CD4-positive, CD25-positive, alpha-beta regulatory T cell (primary cell): ENCODE data around the gene PRM1. TPM values are rescaled to one million over a fixed set of nuclear protein-coding genes. Genes with fewer than 3 reads are reported as not detected.
A peak's percentile ranks its signal among the peaks of the same experiment; 100 is the strongest.

ENCODE experiments used
- ATAC-seq, 2 donors: fragments of 150-1000 bp; cut with Tn5 transposase; one replicate each; pipeline ENCODE4 v1.10.0; 2021; ENCODE audit warnings: low read depth in 2 of 2, moderate number of reproducible peaks in 2 of 2, moderate library complexity in 1 of 2
- DNase-seq, 3 donors: peaks; one replicate each; pipeline versions ENCODE4 v3.0.0 to v3.0.0-alpha.2; 2012 to 2022; ENCODE audit warnings: mixed read lengths in 1 of 3
- H3K27ac ChIP-seq: one replicate; pipeline ENCODE4 v1.7.0; 2013; ENCODE audit warnings: mild to moderate bottlenecking, low read length; ENCODE audit not compliant: insufficient read depth, poor library complexity, severe bottlenecking
- H3K27me3 ChIP-seq: one replicate; pipeline ENCODE4 v1.7.0; 2013; ENCODE audit warnings: low read length; ENCODE audit not compliant: control insufficient read depth, insufficient read depth
- H3K36me3 ChIP-seq: one replicate; pipeline ENCODE4 v1.7.0; 2013; ENCODE audit warnings: mild to moderate bottlenecking, low read length, moderate library complexity; ENCODE audit not compliant: control insufficient read depth, insufficient read depth
- H3K4me1 ChIP-seq: 2 replicates; pipeline ENCODE4 v1.7.0; 2013; ENCODE audit warnings: mild to moderate bottlenecking, low read length; ENCODE audit not compliant: insufficient read depth, control insufficient read depth, poor library complexity, severe bottlenecking
- H3K4me3 ChIP-seq: one replicate; pipeline ENCODE4 v1.7.0; 2013; ENCODE audit warnings: low read depth, mild to moderate bottlenecking, low read length, moderate library complexity
- H3K9me3 ChIP-seq, 2 experiments: 1 replicate in 1 of 2; 2 replicates in 1 of 2; pipeline ENCODE4 v1.7.0; 2013; ENCODE audit warnings: low read length in 2 of 2, mild to moderate bottlenecking in 1 of 2, moderate library complexity in 1 of 2; ENCODE audit not compliant: control insufficient read depth in 2 of 2
- H3K27ac Mint-ChIP-seq, 3 donors: one replicate each; pipeline ENCODE4 v1.8.0; 2020 to 2022; ENCODE audit warnings: mild to moderate bottlenecking in 3 of 3, mixed read lengths in 3 of 3, moderate library complexity in 2 of 3
- H3K27me3 Mint-ChIP-seq: one replicate; pipeline ENCODE4 v1.8.0; 2022; ENCODE audit warnings: mild to moderate bottlenecking, mixed read lengths
- H3K36me3 Mint-ChIP-seq: one replicate; pipeline ENCODE4 v1.8.0; 2020; ENCODE audit warnings: mixed read lengths
- H3K4me1 Mint-ChIP-seq, 4 donors: one replicate each; pipeline ENCODE4 v1.8.0; 2020 to 2022; ENCODE audit warnings: mixed read lengths in 4 of 4, mild to moderate bottlenecking in 1 of 4
- H3K4me3 Mint-ChIP-seq, 4 donors: one replicate each; pipeline ENCODE4 v1.8.0; 2020 to 2022; ENCODE audit warnings: mild to moderate bottlenecking in 4 of 4, mixed read lengths in 4 of 4, moderate library complexity in 3 of 4
- H3K9me3 Mint-ChIP-seq, 7 donors: one replicate each; pipeline ENCODE4 v1.8.0; 2020 to 2022; ENCODE audit warnings: mixed read lengths in 7 of 7, mild to moderate bottlenecking in 3 of 7, moderate library complexity in 2 of 7
- polyA plus RNA-seq, 4 donors: library from polyadenylated mRNA; unstranded; fragments of 300-500 nt; fragmentation: Illumina TruSeq; gene quantifications; one replicate each; pipeline ENCODE4 v1.2.3, GENCODE V29; 2021
- total RNA-seq: library from RNA; stranded (reverse); gene quantifications from one replicate; pipeline ENCODE4 v1.2.3, GENCODE V29; 2022

PRM1 gene
- total and polyA plus RNA-seq, 5 donors from 2014 or later = not detected

DNA sequence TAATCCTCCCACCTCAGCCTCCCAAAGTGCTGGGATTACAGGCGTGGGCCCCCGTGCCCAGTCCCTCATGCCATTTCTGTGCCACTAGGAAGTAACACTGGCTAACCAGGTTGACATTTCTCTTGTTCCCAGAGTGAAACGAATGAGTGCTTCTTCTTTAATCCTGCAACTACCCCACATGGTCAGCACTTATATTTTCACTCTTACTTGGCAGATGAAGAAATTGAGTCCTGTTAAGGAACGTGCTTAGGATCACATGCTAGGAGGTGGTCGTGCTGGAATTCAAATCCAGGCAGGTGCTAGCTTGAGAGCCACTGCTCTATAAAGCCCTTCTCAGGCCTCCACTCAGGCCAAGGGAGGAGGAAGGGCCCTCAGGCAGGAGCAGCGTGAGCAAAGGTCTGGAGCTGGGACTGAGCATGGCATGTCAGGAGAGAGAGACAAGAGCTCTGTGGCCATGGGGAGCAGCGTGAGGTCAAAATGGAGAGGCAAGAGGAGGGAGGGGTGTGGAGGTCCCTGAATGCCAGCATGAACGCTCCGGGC lies 45.7 kb upstream of the PRM1 start:
- peaks cover 22% of the 10 kb centered on the region for H3K4me1 ChIP-seq
- no peak overlapping the region for H3K27ac ChIP-seq
- peak overlapping the region in 2 of 3 donors; percentile 25 to 63 for H3K27ac Mint-ChIP-seq
- peak overlapping the region in 2 of 4 donors; percentile 43 to 63 for H3K4me3 Mint-ChIP-seq
- H3K4me1 Mint-ChIP-seq = peaks cover 11 to 44% (median 28%) of the 10 kb centered on the region in 4 donors
- ATAC-seq (no peak), DNase-seq (no peak)
- no peaks in the 10 kb centered on the region for H3K9me3 ChIP-seq
- H3K9me3 Mint-ChIP-seq = peaks cover 0 to 2% (median 0%) of the 10 kb centered on the region in 7 donors
- no peak overlapping the region for H3K4me3 ChIP-seq
- peaks cover 4% of the 10 kb centered on the region for H3K27me3 Mint-ChIP-seq
- no peaks in the 10 kb centered on the region for H3K36me3 Mint-ChIP-seq
- no peaks in the 10 kb centered on the region for H3K27me3 ChIP-seq
- H3K36me3 ChIP-seq = no peaks in the 10 kb centered on the region

DNA sequence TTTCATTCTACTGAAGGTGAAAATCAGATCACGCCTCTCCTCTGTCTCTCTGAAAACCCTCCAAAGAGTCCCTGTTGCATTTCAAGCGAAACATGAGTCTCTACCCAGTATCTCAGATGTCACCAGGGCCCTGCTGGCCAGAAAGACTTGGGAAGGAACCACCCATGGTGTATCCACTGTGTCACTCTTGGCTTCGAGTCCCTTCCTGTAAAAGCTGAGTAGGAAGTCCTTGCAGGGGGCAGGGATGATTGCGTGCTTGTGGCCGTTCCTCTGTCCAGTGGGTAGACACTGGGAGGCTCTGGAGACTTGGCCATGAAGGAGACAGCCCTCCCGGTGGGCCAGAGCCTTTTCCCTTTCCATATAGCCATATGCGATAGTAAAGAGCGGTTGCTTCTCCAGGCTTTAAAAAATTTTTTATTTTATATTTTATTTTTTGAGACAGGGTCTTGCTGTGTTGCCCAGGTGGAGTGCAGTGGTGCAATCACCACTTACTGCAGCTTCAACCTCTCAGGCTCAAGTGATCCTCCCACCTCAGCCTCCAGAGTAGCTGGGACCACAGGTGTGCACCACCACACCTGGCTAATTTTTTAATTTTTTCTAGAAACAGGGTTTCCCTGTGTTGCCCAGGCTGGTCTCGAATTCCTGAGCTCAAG lies 45.1 kb upstream of the PRM1 start:
- Mint-ChIP-seq H3K4me1 (peaks cover 11 to 44% (median 28%) of the 10 kb centered on the region in 4 donors), H3K27me3 (peaks cover 4% of the 10 kb centered on the region), H3K36me3 (no peaks in the 10 kb centered on the region), H3K9me3 (peaks cover 0 to 2% (median 0%) of the 10 kb centered on the region in 7 donors), H3K4me3 (no peak overlapping the region), H3K27ac (peak overlapping the region in 1 of 3 donors; percentile 65)
- no peaks in the 10 kb centered on the region for H3K36me3 ChIP-seq
- H3K27ac ChIP-seq = no peak overlapping the region
- ATAC-seq (no peak), DNase-seq (no peak)
- no peaks in the 10 kb centered on the region for H3K9me3 ChIP-seq
- no peak overlapping the region for H3K4me3 ChIP-seq
- H3K4me1 ChIP-seq = peaks cover 22% of the 10 kb centered on the region
- H3K27me3 ChIP-seq = no peaks in the 10 kb centered on the region

GRCh38 chr16:11325404-11326083 lies 44.4 kb upstream of the PRM1 start:
- ATAC-seq (no peak), DNase-seq (peak in 1 of 3 donors; percentile 63)
- Mint-ChIP-seq H3K36me3 (no peaks in the 10 kb centered on the region), H3K4me3 (peak overlapping the region in 1 of 4 donors; percentile 42), H3K27ac (peak overlapping the region; percentile 65 to 93 (median 72)), H3K9me3 (peaks cover 0 to 2% (median 0%) of the 10 kb centered on the region in 7 donors), H3K4me1 (peaks cover 11 to 41% (median 25%) of the 10 kb centered on the region in 4 donors), H3K27me3 (peaks cover 3% of the 10 kb centered on the region)
- Histone ChIP-seq H3K9me3 (no peaks in the 10 kb centered on the region), H3K27ac (no peak overlapping the region), H3K4me1 (peaks cover 22% of the 10 kb centered on the region), H3K27me3 (no peaks in the 10 kb centered on the region), H3K4me3 (no peak overlapping the region), H3K36me3 (no peaks in the 10 kb centered on the region)

GRCh38 chr16:11323551-11324336 lies 42.6 kb upstream of the PRM1 start:
- Mint-ChIP-seq H3K4me3 (no peak overlapping the region), H3K27me3 (no peaks in the 10 kb centered on the region), H3K4me1 (peaks cover 5 to 32% (median 17%) of the 10 kb centered on the region in 4 donors), H3K36me3 (no peaks in the 10 kb centered on the region), H3K9me3 (peaks cover 0 to 2% (median 0%) of the 10 kb centered on the region in 7 donors), H3K27ac (no peak overlapping the region)
- DNase-seq (no peak), ATAC-seq (no peak)
- Histone ChIP-seq H3K4me3 (no peak overlapping the region), H3K9me3 (no peaks in the 10 kb centered on the region), H3K4me1 (peaks cover 15% of the 10 kb centered on the region), H3K36me3 (no peaks in the 10 kb centered on the region), H3K27me3 (no peaks in the 10 kb centered on the region), H3K27ac (no peak overlapping the region)

- no peaks in the 10 kb centered on the region for H3K27me3 ChIP-seq
- ATAC-seq = no peak
- no peaks in the 10 kb centered on the region for H3K9me3 ChIP-seq
- H3K36me3 ChIP-seq = no peaks in the 10 kb centered on the region
- no peak overlapping the region for H3K4me3 Mint-ChIP-seq
- H3K27ac Mint-ChIP-seq = peak overlapping the region in 1 of 3 donors; percentile 48
- no peak overlapping the region for H3K27ac ChIP-seq
- H3K4me3 ChIP-seq = no peak overlapping the region
- peaks cover 0 to 2% (median 0%) of the 10 kb centered on the region in 7 donors for H3K9me3 Mint-ChIP-seq
- peaks cover 6% of the 10 kb centered on the region for H3K4me1 ChIP-seq
- H3K27me3 Mint-ChIP-seq = no peaks in the 10 kb centered on the region
- H3K4me1 Mint-ChIP-seq = peaks cover 0 to 23% (median 11%) of the 10 kb centered on the region in 4 donors
- DNase-seq = no peak
- no peaks in the 10 kb centered on the region for H3K36me3 Mint-ChIP-seq
These were observed 41.7 kb upstream of the PRM1 start for GRCh38 chr16:11322823-11323222.

DNA sequence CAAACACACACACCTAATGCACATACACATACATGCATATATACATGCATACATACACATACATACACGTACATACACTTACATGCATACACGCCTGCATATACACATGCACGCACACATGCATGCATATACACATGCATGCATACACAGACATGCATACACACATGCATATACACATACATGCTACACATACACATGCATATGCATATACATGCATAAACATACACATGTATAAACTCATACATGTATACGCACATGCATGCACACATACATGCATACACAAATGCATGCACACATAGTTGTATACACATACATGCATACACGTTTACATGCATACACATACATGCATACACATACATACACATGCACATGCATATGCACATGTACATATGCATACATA lies 40.5 kb upstream of the PRM1 start:
- Mint-ChIP-seq H3K4me3 (no peak overlapping the region), H3K27me3 (no peaks in the 10 kb centered on the region), H3K9me3 (peaks cover 0 to 2% (median 0%) of the 10 kb centered on the region in 7 donors), H3K4me1 (peaks cover 0 to 11% (median 4%) of the 10 kb centered on the region in 4 donors), H3K27ac (no peak overlapping the region), H3K36me3 (no peaks in the 10 kb centered on the region)
- no peaks in the 10 kb centered on the region for H3K4me1 ChIP-seq
- H3K27me3 ChIP-seq = no peaks in the 10 kb centered on the region
- H3K9me3 ChIP-seq = no peaks in the 10 kb centered on the region
- DNase-seq (no peak), ATAC-seq (no peak)
- no peaks in the 10 kb centered on the region for H3K36me3 ChIP-seq
- H3K4me3 ChIP-seq = no peak overlapping the region
- no peak overlapping the region for H3K27ac ChIP-seq

GRCh38 chr16:11320170-11320569 lies 39.0 kb upstream of the PRM1 start:
- peaks cover 0 to 12% (median 2%) of the 10 kb centered on the region in 4 donors for H3K4me1 Mint-ChIP-seq
- no peaks in the 10 kb centered on the region for H3K36me3 Mint-ChIP-seq
- DNase-seq = no peak
- H3K27me3 ChIP-seq = no peaks in the 10 kb centered on the region
- no peaks in the 10 kb centered on the region for H3K9me3 ChIP-seq
- no peaks in the 10 kb centered on the region for H3K27me3 Mint-ChIP-seq
- H3K4me1 ChIP-seq = no peaks in the 10 kb centered on the region
- H3K27ac Mint-ChIP-seq = no peak overlapping the region
- no peak overlapping the region for H3K4me3 Mint-ChIP-seq
- no peaks in the 10 kb centered on the region for H3K9me3 Mint-ChIP-seq
- ATAC-seq = no peak
- no peak overlapping the region for H3K27ac ChIP-seq
- no peaks in the 10 kb centered on the region for H3K36me3 ChIP-seq
- H3K4me3 ChIP-seq = no peak overlapping the region
